Measurements from ENCODE around the gene HBQ1. TPM values are rescaled to one million over a fixed set of nuclear protein-coding genes. Genes with fewer than 3 reads are reported as not detected.

The HBQ1 gene
- total RNA-seq, 4 donors from 2014 or later: 1.7 TPM; not detected in 3

GRCh38 chr16:164827-165538, 15.3 kb upstream of the HBQ1 start:
- no peak overlapping the region for H3K4me3 ChIP-seq (ENCODE audit: low read depth, poor library complexity, severe bottlenecking)
- no peak for DNase-seq (ENCODE audit: low spot score in 2 of 2)
- no peak for TF ChIP-seq POLR2A (IDR thresholded peaks at IDR 0.05)
- no peak for TF ChIP-seq CTCF (IDR thresholded peaks at IDR 0.05)
- intact Hi-C loops (cut with DNase I; ENCODE audit: low total_unique reads): no loop called here
- 2 to 6% methylated on average over 33 to 42 of the region's 77 CpGs for WGBS, 2 donors

GRCh38 chr16:165539-166374, 14.5 kb upstream of the HBQ1 start, which contains the start of gene HBM:
TSS of gene HBM (plus strand) at chr16:165978. CDS start at chr16:165998, 20 bp downstream.
- DNase-seq (ENCODE audit: low spot score in 2 of 2): no peak
- 4 to 5% methylated on average over 44 to 53 of the region's 75 CpGs for WGBS, 2 donors
- intact Hi-C loops (cut with DNase I; ENCODE audit: low total_unique reads): no loop called here
- H3K4me3 ChIP-seq (ENCODE audit: low read depth, poor library complexity, severe bottlenecking): no peak within 1 kb of the TSS
- TF ChIP-seq CTCF (IDR thresholded peaks at IDR 0.05): no peak
- no peak for TF ChIP-seq POLR2A (IDR thresholded peaks at IDR 0.05)

GRCh38 chr16:166375-167121, 13.7 kb upstream of the HBQ1 start:
- no peak for DNase-seq (ENCODE audit: low spot score in 2 of 2)
- 4 to 8% methylated on average over 21 to 22 of the region's 45 CpGs for WGBS, 2 donors
- TF ChIP-seq CTCF (IDR thresholded peaks at IDR 0.05) (no peak), POLR2A (IDR thresholded peaks at IDR 0.05) (no peak)

GRCh38 chr16:167122-167690, 13.1 kb upstream of the HBQ1 start:
- DNase-seq (ENCODE audit: low spot score in 2 of 2): no peak
- WGBS, 2 donors: 15% methylated on average over 11 of the region's 11 CpGs
- H3K4me3 ChIP-seq (ENCODE audit: low read depth, poor library complexity, severe bottlenecking): no peak overlapping the region
- intact Hi-C loops (cut with DNase I; ENCODE audit: low total_unique reads): no loop called here
- TF ChIP-seq POLR2A (IDR thresholded peaks at IDR 0.05) (no peak), CTCF (IDR thresholded peaks at IDR 0.05) (no peak)

More at GRCh38 chr16:166375-167121, 13.7 kb upstream of the HBQ1 start:
- intact Hi-C loops (cut with DNase I; ENCODE audit: low total_unique reads): no loop called here
- no peak overlapping the region for H3K4me3 ChIP-seq (ENCODE audit: low read depth, poor library complexity, severe bottlenecking)

- no peak for TF ChIP-seq CTCF (IDR thresholded peaks at IDR 0.05)
- no peak for TF ChIP-seq POLR2A (IDR thresholded peaks at IDR 0.05)
- no peak for DNase-seq (ENCODE audit: low spot score in 2 of 2)
- H3K4me3 ChIP-seq (ENCODE audit: low read depth, poor library complexity, severe bottlenecking): no peak overlapping the region
- intact Hi-C loops (cut with DNase I; ENCODE audit: low total_unique reads): no loop called here
- 62 to 69% methylated on average over 6 of the region's 6 CpGs for WGBS, 2 donors
These were observed 11.8 kb upstream of the HBQ1 start for GRCh38 chr16:168424-168823.
